ENCODE data around the gene FLNC. TPM values are rescaled to one million over a fixed set of nuclear protein-coding genes. Genes with fewer than 3 reads are reported as not detected.

The FLNC gene
- total RNA-seq, 1 experiment from 2014 or later = 8.0 TPM

DNA sequence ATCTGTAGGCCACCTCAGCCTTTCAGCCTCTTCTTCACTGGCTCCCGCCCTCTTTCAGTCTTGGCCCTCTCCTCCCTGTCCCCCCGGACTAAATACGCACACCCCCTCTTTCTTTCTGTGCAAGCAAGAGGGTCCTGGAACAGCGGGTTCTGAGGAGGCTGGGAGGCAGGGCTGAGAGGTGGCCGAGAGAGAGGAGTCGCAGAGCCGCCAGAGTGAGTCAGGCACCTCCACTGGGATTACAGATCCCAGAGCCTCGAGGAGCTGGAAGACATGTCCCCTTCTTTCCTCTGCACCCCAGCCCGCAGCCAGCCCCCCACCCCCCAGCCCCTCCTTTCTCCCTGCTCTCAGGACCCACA is 38.3 kb upstream of the FLNC start:
- H3K27ac Mint-ChIP-seq = no peak overlapping the region
- H3K27me3 Mint-ChIP-seq (ENCODE audit: low read depth) = peaks cover 15% of the 10 kb centered on the region
- TF ChIP-seq ATF1 (CRISPR knock-in tag; IDR thresholded peaks at IDR 0.05) (no peak), TEAD4 (CRISPR knock-in tag; IDR thresholded peaks at IDR 0.05) (no peak), ETV6 (CRISPR knock-in tag; IDR thresholded peaks at IDR 0.05) (no peak), HMGXB4 (CRISPR knock-in tag; IDR thresholded peaks at IDR 0.05) (no peak), GABPB1 (CRISPR knock-in tag; IDR thresholded peaks at IDR 0.05) (no peak), MXD4 (CRISPR knock-in tag; IDR thresholded peaks at IDR 0.05; ENCODE audit: borderline replicate concordance) (no peak)
- TF ChIP-seq, protein P1, sequence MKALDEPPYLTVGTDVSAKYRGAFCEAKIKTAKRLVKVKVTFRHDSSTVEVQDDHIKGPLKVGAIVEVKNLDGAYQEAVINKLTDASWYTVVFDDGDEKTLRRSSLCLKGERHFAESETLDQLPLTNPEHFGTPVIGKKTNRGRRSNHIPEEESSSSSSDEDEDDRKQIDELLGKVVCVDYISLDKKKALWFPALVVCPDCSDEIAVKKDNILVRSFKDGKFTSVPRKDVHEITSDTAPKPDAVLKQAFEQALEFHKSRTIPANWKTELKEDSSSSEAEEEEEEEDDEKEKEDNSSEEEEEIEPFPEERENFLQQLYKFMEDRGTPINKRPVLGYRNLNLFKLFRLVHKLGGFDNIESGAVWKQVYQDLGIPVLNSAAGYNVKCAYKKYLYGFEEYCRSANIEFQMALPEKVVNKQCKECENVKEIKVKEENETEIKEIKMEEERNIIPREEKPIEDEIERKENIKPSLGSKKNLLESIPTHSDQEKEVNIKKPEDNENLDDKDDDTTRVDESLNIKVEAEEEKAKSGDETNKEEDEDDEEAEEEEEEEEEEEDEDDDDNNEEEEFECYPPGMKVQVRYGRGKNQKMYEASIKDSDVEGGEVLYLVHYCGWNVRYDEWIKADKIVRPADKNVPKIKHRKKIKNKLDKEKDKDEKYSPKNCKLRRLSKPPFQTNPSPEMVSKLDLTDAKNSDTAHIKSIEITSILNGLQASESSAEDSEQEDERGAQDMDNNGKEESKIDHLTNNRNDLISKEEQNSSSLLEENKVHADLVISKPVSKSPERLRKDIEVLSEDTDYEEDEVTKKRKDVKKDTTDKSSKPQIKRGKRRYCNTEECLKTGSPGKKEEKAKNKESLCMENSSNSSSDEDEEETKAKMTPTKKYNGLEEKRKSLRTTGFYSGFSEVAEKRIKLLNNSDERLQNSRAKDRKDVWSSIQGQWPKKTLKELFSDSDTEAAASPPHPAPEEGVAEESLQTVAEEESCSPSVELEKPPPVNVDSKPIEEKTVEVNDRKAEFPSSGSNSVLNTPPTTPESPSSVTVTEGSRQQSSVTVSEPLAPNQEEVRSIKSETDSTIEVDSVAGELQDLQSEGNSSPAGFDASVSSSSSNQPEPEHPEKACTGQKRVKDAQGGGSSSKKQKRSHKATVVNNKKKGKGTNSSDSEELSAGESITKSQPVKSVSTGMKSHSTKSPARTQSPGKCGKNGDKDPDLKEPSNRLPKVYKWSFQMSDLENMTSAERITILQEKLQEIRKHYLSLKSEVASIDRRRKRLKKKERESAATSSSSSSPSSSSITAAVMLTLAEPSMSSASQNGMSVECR (CRISPR knock-in tag; IDR thresholded peaks at IDR 0.05; ENCODE audit: borderline replicate concordance) = no peak
- TF ChIP-seq, protein P2, sequence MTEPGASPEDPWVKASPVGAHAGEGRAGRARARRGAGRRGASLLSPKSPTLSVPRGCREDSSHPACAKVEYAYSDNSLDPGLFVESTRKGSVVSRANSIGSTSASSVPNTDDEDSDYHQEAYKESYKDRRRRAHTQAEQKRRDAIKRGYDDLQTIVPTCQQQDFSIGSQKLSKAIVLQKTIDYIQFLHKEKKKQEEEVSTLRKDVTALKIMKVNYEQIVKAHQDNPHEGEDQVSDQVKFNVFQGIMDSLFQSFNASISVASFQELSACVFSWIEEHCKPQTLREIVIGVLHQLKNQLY (CRISPR knock-in tag; IDR thresholded peaks at IDR 0.05) = no peak
- TF ChIP-seq, protein P3, sequence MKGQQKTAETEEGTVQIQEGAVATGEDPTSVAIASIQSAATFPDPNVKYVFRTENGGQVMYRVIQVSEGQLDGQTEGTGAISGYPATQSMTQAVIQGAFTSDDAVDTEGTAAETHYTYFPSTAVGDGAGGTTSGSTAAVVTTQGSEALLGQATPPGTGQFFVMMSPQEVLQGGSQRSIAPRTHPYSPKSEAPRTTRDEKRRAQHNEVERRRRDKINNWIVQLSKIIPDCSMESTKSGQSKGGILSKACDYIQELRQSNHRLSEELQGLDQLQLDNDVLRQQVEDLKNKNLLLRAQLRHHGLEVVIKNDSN (CRISPR knock-in tag; IDR thresholded peaks at IDR 0.05) = no peak
- peak; percentile 14 for ATAC-seq
- H3K4me3 Mint-ChIP-seq = peak overlapping the region; percentile 89
- H3K4me1 Mint-ChIP-seq = peaks cover 32% of the 10 kb centered on the region
- DNase-seq (ENCODE audit: low spot score) = peak; percentile 31
- H3K9me3 Mint-ChIP-seq = no peaks in the 10 kb centered on the region
- H3K36me3 Mint-ChIP-seq = peaks cover 23% of the 10 kb centered on the region
- ChIA-PET CTCF (interaction anchor here (0.6 to 1.3 kb wide), 5 partner anchors 20 to 126 kb away, joined by 3 to 6 read pairs (median 4); no protein-coding TSS in a partner anchor), POLR2A (interaction anchor here (1.2 kb wide), 2 partner anchors 13 to 41 kb away, joined by 3 read pairs; no protein-coding TSS in a partner anchor)

DNA sequence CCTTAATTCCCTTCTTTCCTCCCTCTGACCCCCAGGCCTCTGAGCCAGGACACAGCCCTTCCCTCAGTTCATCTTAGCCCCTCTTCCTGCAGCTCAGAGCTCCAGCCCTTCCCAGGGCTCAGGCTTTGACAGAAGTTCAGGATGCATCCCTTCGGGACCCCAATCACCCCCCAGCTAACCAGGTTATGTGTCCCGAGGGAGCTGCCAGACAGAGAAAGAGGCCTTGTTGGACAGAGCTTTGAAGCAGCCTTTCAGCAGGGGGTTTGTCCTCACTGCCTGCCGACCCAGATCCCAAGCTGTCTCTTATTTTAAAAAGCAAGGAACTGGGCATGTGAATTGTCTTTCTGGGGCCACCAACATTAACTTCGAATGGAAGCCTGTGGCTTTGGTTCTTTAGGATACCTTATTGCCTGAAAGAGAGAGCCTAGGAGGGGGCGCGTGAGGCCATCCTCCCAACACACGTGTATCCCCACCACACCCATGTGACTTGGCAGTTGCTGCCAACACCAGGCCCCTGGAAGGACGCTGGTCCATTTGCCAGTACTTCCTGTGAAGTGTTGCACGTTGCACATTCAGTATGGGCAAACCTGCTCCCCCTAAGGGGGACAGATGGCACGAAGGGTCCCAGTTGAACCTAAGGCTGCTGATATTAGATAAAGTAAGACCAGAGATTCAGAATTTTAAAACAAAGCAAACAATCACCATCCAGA is 37.6 kb upstream of the FLNC start:
- Mint-ChIP-seq H3K27ac (peak overlapping the region; percentile 47; the same call in 1 of the 2 replicates), H3K4me1 (peaks cover 37% of the 10 kb centered on the region), H3K27me3 (ENCODE audit: low read depth) (peaks cover 15% of the 10 kb centered on the region), H3K4me3 (peak overlapping the region; percentile 89), H3K36me3 (peaks cover 30% of the 10 kb centered on the region), H3K9me3 (peaks cover 3% of the 10 kb centered on the region; the same call in 1 of the 2 replicates)
- no peak for DNase-seq (ENCODE audit: low spot score)
- TF ChIP-seq TEAD1 (CRISPR knock-in tag; IDR thresholded peaks at IDR 0.05) (no peak), NFE2L1 (CRISPR knock-in tag; IDR thresholded peaks at IDR 0.05) (no peak), TCF7 (CRISPR knock-in tag; IDR thresholded peaks at IDR 0.05; ENCODE audit: low read depth) (no peak), KAT7 (CRISPR knock-in tag; IDR thresholded peaks at IDR 0.05; ENCODE audit: borderline replicate concordance) (no peak), USF2 (CRISPR knock-in tag; IDR thresholded peaks at IDR 0.05) (no peak)
- TF ChIP-seq, protein P2 (CRISPR knock-in tag; IDR thresholded peaks at IDR 0.05) = no peak
- ATAC-seq = no peak
- ChIA-PET CTCF (interaction anchor here (0.6 to 1.3 kb wide), 5 partner anchors 19 to 126 kb away, joined by 3 to 6 read pairs (median 4); no protein-coding TSS in a partner anchor), POLR2A (interaction anchor here (0.7 to 1.2 kb wide), 3 partner anchors 12 to 41 kb away, joined by 3 read pairs; no protein-coding TSS in a partner anchor)

Measured in WTC11 (cell line).